ENCODE measurements around the gene GRHPR.
"Not testable (repeated sequence)": the region's sequence is repeated elsewhere in the genome, so short reads cannot be mapped to it uniquely, and the experiment has no call there.

The GRHPR gene

GRCh38 chr9:37447111-37447510, 24.6 kb downstream of the GRHPR start:
- DNase-seq (ENCODE audit: low read depth): no peak

- no peak for DNase-seq (ENCODE audit: low read depth)
Measured at GRCh38 chr9:37449862-37450632, 27.6 kb downstream of the GRHPR start.

- no peak for DNase-seq (ENCODE audit: low read depth)
Measured at GRCh38 chr9:37451628-37452027, 29.1 kb downstream of the GRHPR start.

GRCh38 chr9:37452611-37453010, 30.1 kb downstream of the GRHPR start:
- DNase-seq (ENCODE audit: low read depth): no peak

GRCh38 chr9:37453827-37454226, 31.3 kb downstream of the GRHPR start:
- DNase-seq (ENCODE audit: low read depth): no peak

- no peak for DNase-seq (ENCODE audit: low read depth)
Measured at GRCh38 chr9:37454238-37454637, 31.7 kb downstream of the GRHPR start.

- no peak for DNase-seq (ENCODE audit: low read depth)
Measured at GRCh38 chr9:37455884-37456647, 33.6 kb downstream of the GRHPR start.

- no peak for DNase-seq (ENCODE audit: low read depth)
Measured at GRCh38 chr9:37456817-37457216, 34.3 kb downstream of the GRHPR start.

GRCh38 chr9:37464006-37464405, 41.5 kb downstream of the GRHPR start:
- no peak for DNase-seq (ENCODE audit: low read depth)

- peak; percentile 73 for DNase-seq (ENCODE audit: low read depth)
Measured at GRCh38 chr9:37464426-37465248, 42.1 kb downstream of the GRHPR start.

- DNase-seq (ENCODE audit: low read depth): peak; percentile 100
Measured at GRCh38 chr9:37465249-37466036, 42.9 kb downstream of the GRHPR start, which contains the start of gene ZBTB5. TSS of gene ZBTB5 (minus strand) at chr9:37465450. CDS start at chr9:37442551, 22,899 bp downstream.

- DNase-seq (ENCODE audit: low read depth): no peak
Measured at GRCh38 chr9:37466037-37466709, 43.7 kb downstream of the GRHPR start.

- DNase-seq (ENCODE audit: low read depth): not testable (repeated sequence)
Measured at GRCh38 chr9:37467530-37467929, 45.0 kb downstream of the GRHPR start.

- no peak for DNase-seq (ENCODE audit: low read depth)
Measured at GRCh38 chr9:37468620-37469019, 46.1 kb downstream of the GRHPR start.

GRCh38 chr9:37471942-37472684, 49.6 kb downstream of the GRHPR start:
- DNase-seq (ENCODE audit: low read depth): peak; percentile 99

- DNase-seq (ENCODE audit: low read depth): not testable (repeated sequence)
Measured at GRCh38 chr9:37473982-37474381, 51.5 kb downstream of the GRHPR start.

GRCh38 chr9:37474438-37474837, 51.9 kb downstream of the GRHPR start:
- DNase-seq (ENCODE audit: low read depth): no peak

- DNase-seq (ENCODE audit: low read depth): no peak
Measured at GRCh38 chr9:37476930-37477329, 54.4 kb downstream of the GRHPR start.

- not testable (repeated sequence) for DNase-seq (ENCODE audit: low read depth)
Measured at GRCh38 chr9:37477443-37477842, 54.9 kb downstream of the GRHPR start.

GRCh38 chr9:37477987-37478619, 55.6 kb downstream of the GRHPR start:
- not testable (repeated sequence) for DNase-seq (ENCODE audit: low read depth)
